ENCODE data around the gene NOL6.

GRCh38 chr9:33426843-33427293, 46.9 kb downstream of the NOL6 start:
- TF ChIP-seq, protein P1, sequence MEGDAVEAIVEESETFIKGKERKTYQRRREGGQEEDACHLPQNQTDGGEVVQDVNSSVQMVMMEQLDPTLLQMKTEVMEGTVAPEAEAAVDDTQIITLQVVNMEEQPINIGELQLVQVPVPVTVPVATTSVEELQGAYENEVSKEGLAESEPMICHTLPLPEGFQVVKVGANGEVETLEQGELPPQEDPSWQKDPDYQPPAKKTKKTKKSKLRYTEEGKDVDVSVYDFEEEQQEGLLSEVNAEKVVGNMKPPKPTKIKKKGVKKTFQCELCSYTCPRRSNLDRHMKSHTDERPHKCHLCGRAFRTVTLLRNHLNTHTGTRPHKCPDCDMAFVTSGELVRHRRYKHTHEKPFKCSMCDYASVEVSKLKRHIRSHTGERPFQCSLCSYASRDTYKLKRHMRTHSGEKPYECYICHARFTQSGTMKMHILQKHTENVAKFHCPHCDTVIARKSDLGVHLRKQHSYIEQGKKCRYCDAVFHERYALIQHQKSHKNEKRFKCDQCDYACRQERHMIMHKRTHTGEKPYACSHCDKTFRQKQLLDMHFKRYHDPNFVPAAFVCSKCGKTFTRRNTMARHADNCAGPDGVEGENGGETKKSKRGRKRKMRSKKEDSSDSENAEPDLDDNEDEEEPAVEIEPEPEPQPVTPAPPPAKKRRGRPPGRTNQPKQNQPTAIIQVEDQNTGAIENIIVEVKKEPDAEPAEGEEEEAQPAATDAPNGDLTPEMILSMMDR (IDR thresholded peaks at IDR 0.05 in 4 of 5, conservative IDR thresholded peaks at IDR 0.05 in 1 of 5): no peak
- no peak for TF ChIP-seq POLR2A (IDR thresholded peaks at IDR 0.05)
